A375 (cell line): ENCODE measurements around the gene ZSWIM4. TPM values are rescaled to one million over a fixed set of nuclear protein-coding genes. Genes with fewer than 3 reads are reported as not detected.

Experiments used
- small RNA-seq: library from RNA; depleted of rRNA; stranded (forward); fragments of <200 nt; gene quantifications from one replicate; pipeline ENCODE3, GENCODE V24; 2014
- total RNA-seq: library from RNA; depleted of rRNA; stranded (reverse); fragments of >200 nt; shearing (Covaris generic); gene quantifications from 2 replicates; pipeline ENCODE4 v1.2.3, GENCODE V29; 2014; rRNA removed

The ZSWIM4 gene
- total RNA-seq = 7.9 and 11.6 TPM in 2 replicates

DNA sequence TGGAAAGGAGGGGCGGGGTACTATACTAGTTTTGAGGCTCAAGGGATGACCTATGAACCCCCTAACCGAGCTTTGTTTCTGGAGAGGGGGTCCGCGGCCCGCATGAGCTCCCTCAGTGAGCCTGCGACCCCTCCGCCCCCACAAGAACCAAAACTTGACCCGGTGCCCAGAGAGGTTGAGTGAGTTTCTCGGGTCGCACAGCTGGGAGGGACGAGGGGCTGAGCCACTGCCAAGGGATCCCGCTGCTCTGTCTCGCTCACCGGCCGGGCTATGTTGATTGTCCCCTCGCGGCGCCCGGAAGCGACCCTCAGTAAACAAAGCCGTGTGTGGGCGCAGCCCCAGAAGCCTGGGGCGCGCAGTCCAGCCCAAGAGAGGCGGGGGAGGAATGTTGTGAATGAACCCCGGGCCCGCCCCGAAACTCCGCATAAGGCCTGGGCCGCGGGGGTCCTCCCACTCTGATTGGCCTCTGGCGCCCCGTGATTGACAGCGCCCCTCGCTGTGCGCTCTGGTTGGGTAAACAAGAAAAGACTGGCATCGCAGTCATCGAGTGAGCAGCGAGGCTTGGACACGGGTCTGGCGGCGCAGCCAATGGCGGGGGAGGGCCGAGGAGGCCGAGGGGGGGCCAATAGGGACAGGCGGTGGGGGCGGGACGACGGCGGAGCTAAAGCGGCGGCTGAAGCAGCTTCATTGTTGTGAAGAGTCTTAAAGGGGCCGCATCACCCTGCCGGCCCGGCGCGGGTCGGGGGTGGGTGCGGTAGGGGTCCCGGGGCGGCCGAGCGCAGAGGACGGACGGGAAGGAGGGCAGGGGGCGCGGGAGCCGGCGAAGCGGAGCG, at the start of gene ZSWIM4:
TSS of gene ZSWIM4 (plus strand) at position 687 of the 833 bp plus-strand sequence. CDS start 206 bp downstream, outside the sequence.

DNA sequence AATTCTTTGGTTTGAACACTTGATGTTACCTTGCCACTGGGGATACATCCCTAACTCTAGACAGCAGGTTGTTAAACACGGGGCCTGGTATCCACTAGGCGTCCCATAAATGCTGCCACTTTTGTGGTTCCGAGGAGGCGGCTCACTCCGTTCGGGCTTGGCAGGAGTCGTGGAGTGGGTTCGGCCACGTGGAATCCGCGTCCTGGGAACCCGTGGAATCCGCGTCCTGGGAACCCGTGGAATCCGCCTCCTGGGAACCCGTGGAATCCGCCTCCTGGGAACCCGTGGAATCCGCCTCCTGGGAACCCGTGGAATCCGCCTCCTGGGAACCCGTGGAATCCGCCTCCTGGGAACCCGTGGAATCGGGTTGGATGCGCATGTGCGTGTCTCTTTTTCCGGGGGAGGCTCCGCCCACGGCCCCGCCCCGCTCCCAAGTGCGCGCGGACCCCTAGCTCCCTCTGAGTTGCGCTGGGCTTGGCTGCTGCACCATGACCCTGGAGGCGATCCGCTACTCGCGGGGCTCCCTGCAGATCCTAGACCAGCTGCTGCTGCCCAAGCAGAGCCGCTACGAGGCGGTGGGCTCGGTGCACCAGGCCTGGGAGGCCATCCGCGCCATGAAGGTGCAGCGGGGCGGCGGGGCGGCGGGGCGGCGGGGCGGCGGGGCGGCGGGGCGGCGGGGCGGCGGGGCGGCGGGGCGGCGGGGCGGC, 31.0 kb upstream of the ZSWIM4 start, which contains the start of gene MRI1:
TSS of gene MRI1 (plus strand) at position 422 of the 707 bp plus-strand sequence. CDS start at position 489, 67 bp downstream.

GRCh38 chr19:13774217-13775191, 20.7 kb upstream of the ZSWIM4 start, which contains the start of gene C19orf53:
Gene C19orf53, plus strand, starts transcription at chr19:13774456. Its CDS starts 22 bp downstream, at chr19:13774478.

DNA sequence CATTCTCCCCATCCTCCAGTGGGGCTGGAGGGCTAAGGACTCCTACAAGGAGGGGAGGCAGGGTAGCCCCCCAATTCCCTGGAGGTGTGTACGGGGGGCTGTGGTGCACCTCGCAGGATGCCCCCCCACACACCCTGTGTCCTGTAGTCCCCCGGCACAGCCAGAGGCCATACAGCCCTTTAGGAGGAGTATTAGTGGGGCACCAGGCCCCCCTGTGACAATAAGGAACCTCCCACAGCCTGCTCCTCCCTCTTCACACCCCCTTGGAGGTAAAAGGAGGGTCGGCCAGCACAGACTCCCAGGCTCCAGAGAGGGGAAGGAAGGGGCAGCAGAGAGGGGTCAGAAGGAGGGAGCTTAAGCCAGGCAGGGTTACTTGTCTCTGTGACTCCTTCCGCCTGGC, 81.6 kb downstream of the ZSWIM4 start, which contains the start of gene NANOS3:
TSS of gene NANOS3 (plus strand) at position 301 of the 400 bp plus-strand sequence. CDS start 115 bp downstream, outside the sequence.

Small RNA genes within 50 kb of the gene (small RNA-seq; reads per million reads assigned to genes)
- 3.3 reads per million, percentile 81 among the genes with 10 or more reads in this experiment for gene MIR181C
- 3.0 reads per million, percentile 80 among the genes with 10 or more reads in this experiment for gene MIR181D
- gene RN7SL619P = not detected

Other genes with a start within 250 kb of the ZSWIM4 start
- 80.2 and 93.2 TPM in 2 replicates for gene MRI1, start 30.9 kb upstream of the ZSWIM4 start, total RNA-seq
- 255 and 270 TPM in 2 replicates for gene C19orf53, start 21.0 kb upstream of the ZSWIM4 start, total RNA-seq
- gene NANOS3, start 81.7 kb downstream of the ZSWIM4 start, total RNA-seq = not detected in 2 replicates
- gene BRME1, start 110.7 kb downstream of the ZSWIM4 start, total RNA-seq = 3.0 and 5.6 TPM in 2 replicates
- 44.1 and 52.4 TPM in 2 replicates for gene CC2D1A, start 110.8 kb downstream of the ZSWIM4 start, total RNA-seq
- 0.24 TPM in 1 of 2 replicates, not detected in the other for gene PODNL1, start 143.0 kb downstream of the ZSWIM4 start, total RNA-seq
- gene DCAF15, start 157.1 kb downstream of the ZSWIM4 start, total RNA-seq = 54.0 and 59.6 TPM in 2 replicates
- 7.1 and 9.0 TPM in 2 replicates for gene RFX1, start 210.9 kb downstream of the ZSWIM4 start, total RNA-seq
- gene RLN3, start 232.7 kb downstream of the ZSWIM4 start, total RNA-seq = not detected in 2 replicates
- 12.2 and 15.0 TPM in 2 replicates for gene IL27RA, start 236.3 kb downstream of the ZSWIM4 start, total RNA-seq